Fibroblast of skin of left biceps (primary cell): ENCODE measurements around the gene RNF217.
"Not testable (repeated sequence)": the region's sequence is repeated elsewhere in the genome, so short reads cannot be mapped to it uniquely, and the experiment has no call there.

ENCODE experiments used
- DNase-seq, 2 experiments: peaks; one replicate each; pipeline ENCODE4 v3.0.0-alpha.2; 2013; ENCODE audit warnings: low read depth in 2 of 2

RNF217 gene

GRCh38 chr6:125123468-125124048, 161.3 kb downstream of the RNF217 start:
- DNase-seq = no peak

GRCh38 chr6:125124049-125124669, 161.9 kb downstream of the RNF217 start:
- no peak for DNase-seq

- DNase-seq = not testable (repeated sequence)
These were observed 163.6 kb downstream of the RNF217 start for GRCh38 chr6:125125856-125126255.

- DNase-seq = no peak
These were observed 167.1 kb downstream of the RNF217 start for GRCh38 chr6:125129354-125129753.

GRCh38 chr6:125132058-125132457, 169.8 kb downstream of the RNF217 start:
- DNase-seq = no peak

- no peak for DNase-seq
These were observed 174.1 kb downstream of the RNF217 start for GRCh38 chr6:125136378-125136777.

GRCh38 chr6:125138083-125138482, 175.8 kb downstream of the RNF217 start:
- no peak for DNase-seq

GRCh38 chr6:125140808-125141207, 178.6 kb downstream of the RNF217 start:
- peak; percentile 29 to 42 for DNase-seq
